ENCODE results near the gene WTIP. TPM values are rescaled to one million over a fixed set of nuclear protein-coding genes. Genes with fewer than 3 reads are reported as not detected.

Gene WTIP
- total and polyA plus RNA-seq, 4 experiments from 2014 or later: 0.23 to 0.39 TPM; not detected in 2

DNA sequence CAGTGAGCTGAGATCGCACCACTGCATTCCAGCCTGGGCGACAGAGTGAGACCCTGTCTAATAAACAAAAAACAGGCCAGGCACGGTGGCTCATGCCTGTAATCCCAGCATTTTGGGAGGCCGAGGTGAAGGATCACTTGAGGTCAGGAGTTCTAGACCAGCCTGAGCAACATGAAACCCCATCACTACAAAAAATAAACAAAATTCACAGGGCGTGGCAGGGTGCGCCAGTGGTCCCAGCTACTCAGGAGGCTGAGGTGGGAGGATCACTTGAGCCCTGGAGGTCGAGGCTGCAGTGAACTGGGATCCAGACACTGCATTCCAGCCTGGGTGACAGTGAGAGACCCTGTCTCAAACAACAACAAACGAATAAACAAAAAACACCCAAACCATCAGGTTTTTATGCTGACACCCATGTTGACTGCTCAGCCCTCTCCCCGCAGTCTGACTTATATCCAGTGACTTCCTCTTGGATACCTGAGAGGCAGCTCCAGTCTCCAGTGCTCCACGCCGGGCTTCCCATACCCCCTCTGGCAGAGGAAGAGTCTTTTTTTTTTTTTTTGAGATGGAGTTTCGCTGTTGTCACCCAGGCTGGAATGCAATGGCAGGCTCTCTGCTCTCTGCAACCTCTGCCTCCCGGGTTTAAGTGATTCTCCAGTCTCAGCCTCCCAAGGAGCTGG, 17.7 kb downstream of the WTIP start:
- Mint-ChIP-seq H3K9me3 (no peaks in the 10 kb centered on the region), H3K27ac (peak overlapping the region in 2 of 7 donors; percentile 6 to 64), H3K27me3 (peaks cover 2 to 14% of the 10 kb centered on the region in 2 donors), H3K4me1 (peaks cover 1 to 20% (median 8%) of the 10 kb centered on the region in 4 donors), H3K4me3 (peak overlapping the region in 2 of 8 donors; percentile 24 to 25), H3K36me3 (no peaks in the 10 kb centered on the region)
- no peaks in the 10 kb centered on the region for H3K9me3 ChIP-seq (ENCODE audit: control insufficient read depth in 1 of 2, low read length in 2 of 2)
- no peaks in the 10 kb centered on the region for H3K27me3 ChIP-seq (ENCODE audit: insufficient read depth, low read length)
- no peak overlapping the region for H3K4me3 ChIP-seq (ENCODE audit: low read length in 2 of 2)
- POLR2A ChIA-PET (ENCODE audit: partially characterized antibody): no interaction called here
- no peak for DNase-seq
- intact Hi-C loops (cut with micrococcal nuclease): no loop called here
- H3K4me1 ChIP-seq (ENCODE audit: insufficient read depth, low read length): peaks cover 12% of the 10 kb centered on the region
- H3K36me3 ChIP-seq (ENCODE audit: insufficient read depth, low read length): no peaks in the 10 kb centered on the region
- H3K27ac ChIP-seq (ENCODE audit: low read depth, low read length): no peak overlapping the region
- CTCF ChIA-PET (ENCODE audit: partially characterized antibody): interaction anchor here (2.2 kb wide), 1 partner anchor 214 kb away, joined by 7 read pairs; no protein-coding TSS in a partner anchor

DNA sequence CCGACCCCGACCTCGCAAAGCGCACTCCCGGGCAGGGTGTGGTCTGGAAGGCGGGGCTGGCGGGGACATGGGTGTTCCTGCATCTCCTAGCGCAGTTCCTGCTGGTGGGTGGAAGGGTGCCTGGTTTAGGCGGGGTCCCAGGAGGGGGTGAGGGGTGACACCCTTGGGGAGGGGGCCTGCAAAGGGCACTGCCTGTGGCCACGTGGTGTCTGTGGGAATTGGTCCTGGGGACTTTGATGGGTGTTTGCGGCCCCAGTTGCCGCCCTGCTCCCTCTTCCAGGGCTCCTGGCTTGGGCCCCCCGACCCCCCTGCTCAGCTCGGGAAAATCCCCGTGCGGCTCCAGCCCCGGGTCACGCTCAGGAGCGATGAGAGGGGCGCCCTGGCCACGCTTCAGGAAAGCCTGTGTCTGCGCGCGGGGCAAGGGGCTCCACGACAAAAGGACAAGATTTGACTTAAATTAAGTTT, 19.1 kb downstream of the WTIP start:
- peaks cover 12% of the 10 kb centered on the region for H3K4me1 ChIP-seq (ENCODE audit: insufficient read depth, low read length)
- intact Hi-C loops (cut with micrococcal nuclease): loop anchor here (2.0 kb wide), 1 partner anchor 70 kb away; no protein-coding TSS in a partner anchor
- H3K36me3 ChIP-seq (ENCODE audit: insufficient read depth, low read length): no peaks in the 10 kb centered on the region
- peak overlapping the region in 2 of 8 donors; percentile 12 to 54 for H3K4me3 Mint-ChIP-seq
- H3K27me3 Mint-ChIP-seq: peaks cover 2 to 14% of the 10 kb centered on the region in 2 donors
- H3K4me3 ChIP-seq (ENCODE audit: low read length in 2 of 2): no peak overlapping the region
- POLR2A ChIA-PET (ENCODE audit: partially characterized antibody): no interaction called here
- peak in 1 of 5 donors; percentile 11 for DNase-seq
- H3K9me3 ChIP-seq (ENCODE audit: control insufficient read depth in 1 of 2, low read length in 2 of 2): no peaks in the 10 kb centered on the region
- CTCF ChIA-PET (ENCODE audit: partially characterized antibody): interaction anchor here (1.2 to 2.2 kb wide), 4 partner anchors 15 to 212 kb away, joined by 3 to 7 read pairs (median 3); no protein-coding TSS in a partner anchor
- H3K27ac ChIP-seq (ENCODE audit: low read depth, low read length): no peak overlapping the region
- H3K27ac Mint-ChIP-seq: no peak overlapping the region
- H3K27me3 ChIP-seq (ENCODE audit: insufficient read depth, low read length): no peaks in the 10 kb centered on the region
- H3K36me3 Mint-ChIP-seq: no peaks in the 10 kb centered on the region
- H3K4me1 Mint-ChIP-seq: peaks cover 1 to 20% (median 8%) of the 10 kb centered on the region in 4 donors
- no peaks in the 10 kb centered on the region for H3K9me3 Mint-ChIP-seq

DNA sequence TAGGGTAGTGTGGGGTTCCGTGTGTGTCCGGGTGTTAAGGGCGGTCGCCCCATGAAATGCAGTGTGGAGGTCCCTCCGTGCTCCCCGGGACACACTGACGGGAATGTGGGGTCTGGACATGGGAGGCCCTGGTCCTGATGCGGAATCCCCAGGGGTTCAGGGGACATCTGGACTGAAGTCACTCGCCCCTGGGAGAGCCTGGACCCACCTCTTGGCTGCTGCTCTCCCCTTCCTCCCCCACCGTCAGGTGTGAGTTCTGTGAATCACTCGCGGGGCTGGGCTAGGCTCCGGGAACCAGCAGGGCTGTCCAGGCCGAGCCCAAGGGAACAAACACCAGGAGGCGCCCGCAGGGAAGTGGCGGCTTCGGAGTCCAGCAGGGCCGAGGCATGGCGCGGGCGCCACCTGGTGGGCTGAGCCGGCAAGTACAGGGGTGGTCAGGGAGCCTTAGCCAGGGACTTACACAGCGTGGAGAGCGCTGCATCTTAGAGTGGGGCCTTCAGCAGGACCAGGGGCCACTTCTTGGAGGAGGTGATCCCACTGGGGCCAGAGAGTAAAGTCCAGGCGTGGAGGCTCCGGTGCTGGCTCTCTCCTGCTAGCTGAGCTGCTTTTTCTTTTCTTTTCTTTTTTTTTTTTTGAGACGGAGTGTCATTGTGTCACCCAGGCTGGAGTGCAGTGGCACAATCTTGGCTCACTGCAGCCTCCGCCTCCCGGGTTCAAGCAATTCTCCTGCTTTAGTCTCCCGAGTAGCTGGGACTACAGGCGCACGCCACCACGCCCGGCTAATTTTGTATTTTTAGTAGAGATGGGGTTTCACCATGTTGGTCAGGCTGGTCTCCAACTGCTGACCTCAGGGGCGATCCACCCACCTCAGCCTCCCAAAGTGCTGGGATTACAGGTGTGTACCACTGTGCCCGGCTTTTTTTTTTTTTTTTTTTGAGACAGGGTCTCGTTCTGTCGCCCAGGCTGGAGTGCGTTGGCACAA, 20.1 kb downstream of the WTIP start:
- no peaks in the 10 kb centered on the region for H3K9me3 Mint-ChIP-seq
- H3K27me3 ChIP-seq (ENCODE audit: insufficient read depth, low read length): no peaks in the 10 kb centered on the region
- peaks cover 2 to 14% of the 10 kb centered on the region in 2 donors for H3K27me3 Mint-ChIP-seq
- intact Hi-C loops (cut with micrococcal nuclease): loop anchor here (2.0 kb wide), 1 partner anchor 71 kb away; no protein-coding TSS in a partner anchor
- H3K4me1 Mint-ChIP-seq: peaks cover 1 to 20% (median 8%) of the 10 kb centered on the region in 4 donors
- CTCF ChIA-PET (ENCODE audit: partially characterized antibody): interaction anchor here (0.7 to 2.2 kb wide), 5 partner anchors 16 to 211 kb away, joined by 3 to 7 read pairs (median 3); no protein-coding TSS in a partner anchor
- no peaks in the 10 kb centered on the region for H3K9me3 ChIP-seq (ENCODE audit: control insufficient read depth in 1 of 2, low read length in 2 of 2)
- H3K27ac ChIP-seq (ENCODE audit: low read depth, low read length): no peak overlapping the region
- POLR2A ChIA-PET (ENCODE audit: partially characterized antibody): no interaction called here
- no peak overlapping the region for H3K4me3 ChIP-seq (ENCODE audit: low read length in 2 of 2)
- no peaks in the 10 kb centered on the region for H3K36me3 ChIP-seq (ENCODE audit: insufficient read depth, low read length)
- no peaks in the 10 kb centered on the region for H3K36me3 Mint-ChIP-seq
- DNase-seq: peak; percentile 75 to 81 (median 77)
- peak overlapping the region in 1 of 7 donors; percentile 19 for H3K27ac Mint-ChIP-seq
- H3K4me3 Mint-ChIP-seq: peak overlapping the region in 2 of 8 donors; percentile 34 to 54
- H3K4me1 ChIP-seq (ENCODE audit: insufficient read depth, low read length): peaks cover 12% of the 10 kb centered on the region

DNA sequence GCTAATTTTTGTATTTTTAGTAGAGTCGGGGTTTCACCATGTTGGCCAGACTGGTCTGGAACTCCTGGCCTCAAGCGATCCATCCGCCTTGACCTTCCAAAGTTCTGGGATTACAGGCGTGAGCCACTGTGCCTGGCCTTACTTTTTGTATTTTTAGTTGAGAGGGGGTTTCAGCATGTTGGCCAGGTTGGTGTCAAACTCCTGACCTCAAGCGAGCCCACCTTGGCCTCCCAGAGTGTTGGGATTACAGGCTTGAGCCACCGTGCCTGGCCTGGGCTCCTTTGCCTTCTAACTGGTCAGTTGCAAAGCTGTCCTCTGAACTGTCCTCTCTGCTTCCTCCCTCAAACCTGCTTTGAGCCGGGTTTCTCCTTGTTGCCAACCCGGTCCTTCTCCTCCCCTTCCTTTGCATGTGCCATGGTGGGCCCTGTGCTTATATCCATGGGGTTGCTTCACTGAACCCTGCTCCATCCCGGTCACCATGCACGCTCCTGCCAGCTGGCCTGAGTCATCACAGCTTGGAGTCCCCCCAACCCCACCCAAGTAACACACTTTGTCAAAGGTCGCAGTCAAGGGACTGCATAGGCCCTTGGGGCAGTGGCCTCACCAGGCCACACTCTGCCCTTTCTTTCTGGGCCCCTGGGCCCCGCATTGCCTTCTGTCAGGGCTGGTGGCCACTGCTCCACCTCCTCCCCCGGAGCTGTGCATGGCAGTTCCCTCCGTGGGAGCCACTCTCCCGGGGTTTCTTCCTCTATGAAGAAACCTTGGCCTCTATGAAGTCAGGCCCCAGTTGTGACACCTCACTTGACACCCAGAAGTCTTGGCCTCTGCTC, 21.2 kb downstream of the WTIP start:
- Histone ChIP-seq H3K4me3 (ENCODE audit: low read length in 2 of 2) (no peak overlapping the region), H3K36me3 (ENCODE audit: insufficient read depth, low read length) (no peaks in the 10 kb centered on the region), H3K27ac (ENCODE audit: low read depth, low read length) (no peak overlapping the region), H3K9me3 (ENCODE audit: control insufficient read depth in 1 of 2, low read length in 2 of 2) (no peaks in the 10 kb centered on the region), H3K4me1 (ENCODE audit: insufficient read depth, low read length) (peaks cover 12% of the 10 kb centered on the region), H3K27me3 (ENCODE audit: insufficient read depth, low read length) (no peaks in the 10 kb centered on the region)
- H3K4me1 Mint-ChIP-seq: peaks cover 1 to 20% (median 8%) of the 10 kb centered on the region in 4 donors
- intact Hi-C loops (cut with micrococcal nuclease): no loop called here
- POLR2A ChIA-PET (ENCODE audit: partially characterized antibody): no interaction called here
- CTCF ChIA-PET (ENCODE audit: partially characterized antibody): no interaction called here
- peak overlapping the region in 1 of 7 donors; percentile 60 for H3K27ac Mint-ChIP-seq
- H3K4me3 Mint-ChIP-seq: peak overlapping the region in 2 of 8 donors; percentile 20 to 34
- H3K36me3 Mint-ChIP-seq: no peaks in the 10 kb centered on the region
- no peak for DNase-seq
- H3K27me3 Mint-ChIP-seq: peaks cover 2 to 14% of the 10 kb centered on the region in 2 donors
- H3K9me3 Mint-ChIP-seq: no peaks in the 10 kb centered on the region

DNA sequence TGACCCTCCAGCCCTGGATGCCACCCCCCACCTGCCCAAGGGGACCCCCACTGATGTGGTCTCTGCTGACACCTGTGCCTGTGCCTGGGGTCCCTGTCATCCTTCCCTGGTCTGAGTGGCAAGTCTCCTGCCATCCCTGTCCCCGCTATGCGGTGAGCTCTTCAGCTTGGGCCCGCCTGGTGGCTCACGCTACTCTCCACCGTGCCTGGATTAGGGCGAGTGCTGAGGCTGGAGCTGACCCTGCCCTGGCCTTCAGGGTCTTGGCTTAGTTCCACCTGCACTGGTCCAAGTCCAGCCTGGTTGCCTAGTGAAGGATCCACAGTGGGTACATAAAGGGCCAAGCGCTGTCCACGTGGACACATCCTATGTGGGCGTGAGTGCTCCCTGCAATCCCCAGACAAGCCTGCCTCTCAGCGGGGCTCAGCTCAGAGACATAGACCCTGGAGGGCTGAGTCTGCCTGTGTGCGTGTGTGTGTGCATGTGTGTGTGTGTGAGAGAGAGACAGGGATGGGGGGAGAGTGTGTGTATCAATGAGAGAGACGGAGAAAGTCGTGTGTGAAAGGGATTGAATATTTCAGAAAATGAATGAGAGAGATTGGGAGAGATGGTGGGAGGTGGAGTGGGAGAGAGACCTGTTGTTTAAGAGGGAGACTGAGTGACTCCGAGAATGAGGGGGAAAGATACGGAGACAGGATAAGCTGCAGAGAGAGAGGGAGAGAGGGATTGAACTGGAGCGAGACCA, 22.1 kb downstream of the WTIP start:
- Histone ChIP-seq H3K27me3 (ENCODE audit: insufficient read depth, low read length) (no peaks in the 10 kb centered on the region), H3K4me3 (ENCODE audit: low read length in 2 of 2) (no peak overlapping the region), H3K27ac (ENCODE audit: low read depth, low read length) (no peak overlapping the region), H3K9me3 (ENCODE audit: control insufficient read depth in 1 of 2, low read length in 2 of 2) (no peaks in the 10 kb centered on the region), H3K36me3 (ENCODE audit: insufficient read depth, low read length) (no peaks in the 10 kb centered on the region), H3K4me1 (ENCODE audit: insufficient read depth, low read length) (peaks cover 12% of the 10 kb centered on the region)
- Mint-ChIP-seq H3K4me1 (peaks cover 1 to 20% (median 8%) of the 10 kb centered on the region in 4 donors), H3K9me3 (peaks cover 0 to 2% (median 0%) of the 10 kb centered on the region in 8 donors), H3K27ac (no peak overlapping the region), H3K36me3 (no peaks in the 10 kb centered on the region), H3K4me3 (no peak overlapping the region), H3K27me3 (peaks cover 2 to 13% of the 10 kb centered on the region in 2 donors)
- POLR2A ChIA-PET (ENCODE audit: partially characterized antibody): no interaction called here
- CTCF ChIA-PET (ENCODE audit: partially characterized antibody): no interaction called here
- no peak for DNase-seq
- intact Hi-C loops (cut with micrococcal nuclease): no loop called here

DNA sequence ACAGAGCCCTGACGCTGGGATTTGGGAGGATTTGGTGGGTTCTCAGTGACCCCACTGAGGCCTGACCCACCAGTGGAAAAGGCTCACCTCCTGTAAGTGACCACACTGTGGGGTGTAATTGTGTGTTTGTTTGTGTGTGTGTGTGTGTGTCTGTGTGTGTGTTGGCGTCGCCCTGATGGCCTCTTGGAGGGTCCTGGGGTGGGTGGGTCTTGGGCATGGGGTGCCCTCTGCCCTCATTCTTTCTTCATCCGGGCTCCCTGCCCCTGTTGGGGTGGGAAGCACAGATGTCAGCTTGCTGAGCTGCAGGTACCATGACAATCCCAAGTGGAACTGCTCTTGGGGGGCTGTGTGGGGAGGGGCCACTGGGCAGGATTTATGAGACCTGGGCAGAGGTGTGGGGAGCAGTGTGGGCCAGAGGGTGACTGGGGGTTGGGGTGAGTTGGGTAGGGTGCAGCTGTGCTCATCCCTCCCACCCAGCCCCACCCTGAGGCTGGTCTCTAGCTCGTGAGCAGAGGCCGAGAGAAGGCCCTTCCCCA, 22.8 kb downstream of the WTIP start:
- ChIA-PET POLR2A (ENCODE audit: partially characterized antibody) (no interaction called here), CTCF (ENCODE audit: partially characterized antibody) (no interaction called here)
- no peaks in the 10 kb centered on the region for H3K27me3 ChIP-seq (ENCODE audit: insufficient read depth, low read length)
- H3K27me3 Mint-ChIP-seq: peaks cover 1 to 17% of the 10 kb centered on the region in 2 donors
- no peak overlapping the region for H3K4me3 ChIP-seq (ENCODE audit: low read length in 2 of 2)
- H3K36me3 ChIP-seq (ENCODE audit: insufficient read depth, low read length): no peaks in the 10 kb centered on the region
- H3K4me3 Mint-ChIP-seq: no peak overlapping the region
- H3K9me3 Mint-ChIP-seq: peaks cover 0 to 6% (median 1%) of the 10 kb centered on the region in 8 donors
- intact Hi-C loops (cut with micrococcal nuclease): no loop called here
- no peaks in the 10 kb centered on the region for H3K9me3 ChIP-seq (ENCODE audit: control insufficient read depth in 1 of 2, low read length in 2 of 2)
- no peak overlapping the region for H3K27ac Mint-ChIP-seq
- H3K4me1 Mint-ChIP-seq: peaks cover 1 to 19% (median 8%) of the 10 kb centered on the region in 4 donors
- peaks cover 12% of the 10 kb centered on the region for H3K4me1 ChIP-seq (ENCODE audit: insufficient read depth, low read length)
- DNase-seq: no peak
- H3K27ac ChIP-seq (ENCODE audit: low read depth, low read length): no peak overlapping the region
- peaks cover 0 to 1% of the 10 kb centered on the region in 2 donors for H3K36me3 Mint-ChIP-seq

Data from CD4-positive, alpha-beta memory T cell (primary cell).